Measurements from ENCODE around the gene DCXR. TPM values are rescaled to one million over a fixed set of nuclear protein-coding genes. Genes with fewer than 3 reads are reported as not detected.

DCXR gene
- total and polyA plus RNA-seq, 7 donors, result 44.3 to 163 (median 94.8) TPM

DNA sequence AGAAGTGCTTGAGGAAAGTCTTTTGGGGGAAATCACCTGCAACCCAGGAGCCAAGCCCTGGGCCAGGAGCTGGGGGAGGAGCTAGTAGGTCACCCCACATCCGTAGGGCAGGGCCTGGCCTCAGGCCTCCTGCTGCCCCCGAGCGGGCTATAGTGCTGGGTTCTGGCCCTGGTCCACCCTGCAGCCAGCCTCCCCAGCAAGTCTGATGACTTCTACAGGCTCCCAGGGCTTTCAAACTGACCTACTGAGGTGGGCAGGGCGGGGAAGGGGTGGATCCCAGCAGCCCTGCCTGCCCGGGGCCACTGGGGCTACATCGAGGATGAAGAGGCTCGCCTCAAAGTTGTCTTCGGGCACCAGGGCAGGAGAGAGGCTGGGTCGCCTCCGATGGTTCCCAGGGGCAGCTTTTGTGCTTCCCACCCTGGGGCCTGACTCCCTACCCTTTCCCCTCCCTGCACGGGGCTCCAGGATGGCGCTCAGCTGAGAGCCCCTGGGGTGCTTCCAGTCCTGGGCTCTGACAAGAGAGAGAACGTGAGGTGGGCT lies 19.8 kb downstream of the DCXR start:
- H3K4me3 ChIP-seq, result no peak overlapping the region
- TF ChIP-seq EP300 (IDR thresholded peaks at IDR 0.05) (no peak), POLR2A (IDR thresholded peaks at IDR 0.05) (no peak), POLR2AphosphoS5 (IDR thresholded peaks at IDR 0.05) (no peak)
- TF ChIP-seq, protein P1, sequence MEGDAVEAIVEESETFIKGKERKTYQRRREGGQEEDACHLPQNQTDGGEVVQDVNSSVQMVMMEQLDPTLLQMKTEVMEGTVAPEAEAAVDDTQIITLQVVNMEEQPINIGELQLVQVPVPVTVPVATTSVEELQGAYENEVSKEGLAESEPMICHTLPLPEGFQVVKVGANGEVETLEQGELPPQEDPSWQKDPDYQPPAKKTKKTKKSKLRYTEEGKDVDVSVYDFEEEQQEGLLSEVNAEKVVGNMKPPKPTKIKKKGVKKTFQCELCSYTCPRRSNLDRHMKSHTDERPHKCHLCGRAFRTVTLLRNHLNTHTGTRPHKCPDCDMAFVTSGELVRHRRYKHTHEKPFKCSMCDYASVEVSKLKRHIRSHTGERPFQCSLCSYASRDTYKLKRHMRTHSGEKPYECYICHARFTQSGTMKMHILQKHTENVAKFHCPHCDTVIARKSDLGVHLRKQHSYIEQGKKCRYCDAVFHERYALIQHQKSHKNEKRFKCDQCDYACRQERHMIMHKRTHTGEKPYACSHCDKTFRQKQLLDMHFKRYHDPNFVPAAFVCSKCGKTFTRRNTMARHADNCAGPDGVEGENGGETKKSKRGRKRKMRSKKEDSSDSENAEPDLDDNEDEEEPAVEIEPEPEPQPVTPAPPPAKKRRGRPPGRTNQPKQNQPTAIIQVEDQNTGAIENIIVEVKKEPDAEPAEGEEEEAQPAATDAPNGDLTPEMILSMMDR (IDR thresholded peaks at IDR 0.05), result no peak
- H3K27me3 ChIP-seq, result no peaks in the 10 kb centered on the region
- intact Hi-C loops (cut with DNase I), result no loop called here
- 74 to 81% methylated on average over 13 of the region's 13 CpGs for WGBS, 2 donors
- H3K27ac ChIP-seq, result no peak overlapping the region
- H3K4me1 ChIP-seq, result peaks cover 3 to 46% (median 38%) of the 10 kb centered on the region in 4 donors
- no peak for DNase-seq
- no peaks in the 10 kb centered on the region for H3K9me3 ChIP-seq
- H3K36me3 ChIP-seq, result peaks cover 0 to 18% (median 0%) of the 10 kb centered on the region in 4 donors

DNA sequence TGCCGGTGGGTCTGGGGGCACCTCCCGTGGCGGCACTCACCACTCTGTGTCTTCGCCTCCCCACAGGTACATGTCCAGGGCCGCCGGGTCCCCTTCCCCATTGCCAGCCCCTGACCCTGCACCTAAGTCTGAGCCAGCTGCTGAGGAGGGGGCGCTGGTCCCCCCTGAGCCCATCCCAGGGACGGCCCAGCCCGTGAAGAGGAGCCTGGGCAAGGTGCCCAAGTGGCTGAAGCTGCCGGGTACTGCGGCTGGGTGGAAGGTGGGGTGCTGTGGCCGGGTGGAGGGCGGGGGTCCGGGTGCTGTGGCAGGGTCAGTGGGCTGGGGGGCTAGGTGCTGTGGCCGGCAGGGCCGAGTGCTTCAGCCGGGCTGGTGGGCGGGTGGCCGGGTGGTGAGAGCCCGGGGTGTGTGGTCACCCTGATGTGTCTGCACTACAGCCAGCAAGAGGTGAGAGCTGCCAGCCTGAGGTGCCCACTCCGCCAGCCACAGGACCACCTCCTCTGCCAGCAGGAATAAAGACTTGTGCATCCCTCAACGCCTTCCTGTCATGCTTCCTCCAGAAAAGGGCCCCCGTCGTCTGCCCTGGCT lies 20.5 kb downstream of the DCXR start:
- Histone ChIP-seq H3K4me3 (no peak overlapping the region), H3K36me3 (peaks cover 0 to 18% (median 0%) of the 10 kb centered on the region in 4 donors), H3K27ac (no peak overlapping the region), H3K9me3 (no peaks in the 10 kb centered on the region), H3K27me3 (no peaks in the 10 kb centered on the region), H3K4me1 (peaks cover 3 to 46% (median 39%) of the 10 kb centered on the region in 4 donors)
- DNase-seq, result no peak
- TF ChIP-seq POLR2AphosphoS5 (IDR thresholded peaks at IDR 0.05) (no peak), POLR2A (IDR thresholded peaks at IDR 0.05) (no peak), EP300 (IDR thresholded peaks at IDR 0.05) (no peak)
- TF ChIP-seq, protein P1 (IDR thresholded peaks at IDR 0.05), result no peak
- intact Hi-C loops (cut with DNase I), result no loop called here
- WGBS, 2 donors, result 88 to 90% methylated on average over 24 of the region's 24 CpGs

DNA sequence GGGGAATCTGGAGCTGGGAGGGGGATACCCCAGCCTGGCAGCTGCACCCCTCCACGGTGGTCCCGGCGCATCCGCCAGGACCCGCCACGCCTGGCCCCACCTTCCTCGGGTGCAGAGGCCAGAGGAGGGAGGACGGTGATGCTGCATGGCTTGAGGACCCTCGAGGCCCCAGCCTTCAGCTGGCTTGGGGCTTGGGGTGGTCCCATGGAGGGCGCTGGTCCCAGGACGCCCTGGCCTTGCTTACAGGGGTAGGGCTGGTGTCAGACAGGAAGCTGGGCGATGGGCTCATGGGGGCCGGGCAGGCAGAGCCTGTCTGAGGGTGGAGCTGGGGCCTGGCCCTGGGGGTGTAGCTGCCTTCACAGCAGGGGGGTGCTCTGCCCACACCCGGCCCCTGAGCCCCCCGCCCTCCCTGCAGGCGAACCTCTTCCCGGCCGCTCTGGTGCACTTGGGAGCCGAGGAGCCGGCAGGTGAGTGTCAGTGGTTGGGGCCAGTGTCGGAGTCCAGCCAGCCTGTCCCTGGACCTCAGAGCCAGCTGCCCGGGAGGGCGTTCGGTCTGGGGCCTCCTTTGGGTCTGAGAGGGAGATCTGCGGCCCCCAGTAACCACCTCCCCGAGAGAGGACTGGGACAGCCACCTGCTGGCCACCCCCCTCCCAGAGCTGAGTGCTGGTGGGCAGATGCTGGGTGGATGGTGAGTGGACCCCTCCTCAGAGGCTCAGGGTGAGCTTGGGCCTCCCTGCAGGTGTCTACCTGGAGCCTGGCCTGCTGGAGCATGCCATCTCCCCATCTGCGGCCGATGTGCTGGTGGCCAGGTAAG lies 21.2 kb downstream of the DCXR start:
- Histone ChIP-seq H3K4me3 (no peak overlapping the region), H3K27me3 (no peaks in the 10 kb centered on the region), H3K4me1 (peaks cover 3 to 39% (median 33%) of the 10 kb centered on the region in 4 donors), H3K27ac (no peak overlapping the region), H3K36me3 (peaks cover 0 to 18% (median 0%) of the 10 kb centered on the region in 4 donors), H3K9me3 (no peaks in the 10 kb centered on the region)
- WGBS, 2 donors, result 87 to 88% methylated on average over 28 of the region's 28 CpGs
- no peak for DNase-seq
- intact Hi-C loops (cut with DNase I), result no loop called here
- TF ChIP-seq EP300 (IDR thresholded peaks at IDR 0.05), result no peak
- TF ChIP-seq, protein P1 (IDR thresholded peaks at IDR 0.05), result no peak
- TF ChIP-seq POLR2A (IDR thresholded peaks at IDR 0.05), result no peak

DNA sequence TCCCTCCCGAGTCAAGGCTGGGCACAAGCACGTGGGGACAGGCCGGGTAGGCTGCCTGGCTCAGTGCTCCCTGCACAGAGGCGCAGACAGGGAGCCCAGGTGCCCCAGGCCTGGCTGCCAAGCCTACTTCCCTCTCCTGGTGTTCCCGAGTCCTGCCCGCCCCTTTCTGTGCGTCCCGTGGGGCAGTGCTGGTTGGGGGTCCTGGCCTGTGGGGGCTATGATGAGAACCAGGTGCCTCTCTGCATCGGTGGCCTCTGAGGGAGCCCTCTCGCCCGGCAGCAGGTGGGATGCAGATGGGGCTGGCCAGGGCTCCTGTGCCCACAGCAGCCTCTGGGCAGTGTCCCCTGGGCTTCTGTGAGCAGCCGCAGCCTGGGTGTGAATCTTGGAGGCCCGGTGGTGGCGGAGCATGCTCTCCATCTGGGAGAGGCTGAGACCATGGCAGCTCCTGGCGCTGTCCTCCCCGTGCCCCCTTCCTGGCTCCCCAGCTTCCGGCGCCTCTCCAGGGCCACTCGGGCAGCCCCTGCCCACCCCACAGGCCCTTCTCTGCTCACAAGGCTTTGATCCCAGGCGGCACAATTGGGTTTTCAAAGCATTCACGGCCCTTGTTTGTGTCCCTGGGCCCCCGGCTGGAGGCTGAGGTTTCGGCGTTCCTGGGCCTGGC lies 22.1 kb downstream of the DCXR start:
- intact Hi-C loops (cut with DNase I), result no loop called here
- no peak for DNase-seq
- TF ChIP-seq EP300 (IDR thresholded peaks at IDR 0.05) (no peak), POLR2A (IDR thresholded peaks at IDR 0.05) (no peak)
- TF ChIP-seq, protein P1 (IDR thresholded peaks at IDR 0.05), result no peak

More for the DNA sequence above, 22.1 kb downstream of the DCXR start:
- Histone ChIP-seq H3K4me3 (no peak overlapping the region), H3K4me1 (peaks cover 3 to 33% (median 26%) of the 10 kb centered on the region in 4 donors), H3K9me3 (no peaks in the 10 kb centered on the region), H3K27me3 (no peaks in the 10 kb centered on the region), H3K27ac (no peak overlapping the region), H3K36me3 (peaks cover 0 to 18% (median 0%) of the 10 kb centered on the region in 4 donors)
- 83 to 85% methylated on average over 24 of the region's 24 CpGs for WGBS, 2 donors

Measured in sigmoid colon (tissue), 7 donors.